Medulla oblongata (tissue), 1 donor: ENCODE data around the gene KLK4.
A peak's percentile ranks its signal among the peaks of the same experiment; 100 is the strongest.

Experiments used
- DNase-seq: peaks from one replicate; pipeline ENCODE4 v3.0.0-alpha.2; 2015; ENCODE audit errors: extremely low spot score

The KLK4 gene, protein sequence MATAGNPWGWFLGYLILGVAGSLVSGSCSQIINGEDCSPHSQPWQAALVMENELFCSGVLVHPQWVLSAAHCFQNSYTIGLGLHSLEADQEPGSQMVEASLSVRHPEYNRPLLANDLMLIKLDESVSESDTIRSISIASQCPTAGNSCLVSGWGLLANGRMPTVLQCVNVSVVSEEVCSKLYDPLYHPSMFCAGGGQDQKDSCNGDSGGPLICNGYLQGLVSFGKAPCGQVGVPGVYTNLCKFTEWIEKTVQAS

DNA sequence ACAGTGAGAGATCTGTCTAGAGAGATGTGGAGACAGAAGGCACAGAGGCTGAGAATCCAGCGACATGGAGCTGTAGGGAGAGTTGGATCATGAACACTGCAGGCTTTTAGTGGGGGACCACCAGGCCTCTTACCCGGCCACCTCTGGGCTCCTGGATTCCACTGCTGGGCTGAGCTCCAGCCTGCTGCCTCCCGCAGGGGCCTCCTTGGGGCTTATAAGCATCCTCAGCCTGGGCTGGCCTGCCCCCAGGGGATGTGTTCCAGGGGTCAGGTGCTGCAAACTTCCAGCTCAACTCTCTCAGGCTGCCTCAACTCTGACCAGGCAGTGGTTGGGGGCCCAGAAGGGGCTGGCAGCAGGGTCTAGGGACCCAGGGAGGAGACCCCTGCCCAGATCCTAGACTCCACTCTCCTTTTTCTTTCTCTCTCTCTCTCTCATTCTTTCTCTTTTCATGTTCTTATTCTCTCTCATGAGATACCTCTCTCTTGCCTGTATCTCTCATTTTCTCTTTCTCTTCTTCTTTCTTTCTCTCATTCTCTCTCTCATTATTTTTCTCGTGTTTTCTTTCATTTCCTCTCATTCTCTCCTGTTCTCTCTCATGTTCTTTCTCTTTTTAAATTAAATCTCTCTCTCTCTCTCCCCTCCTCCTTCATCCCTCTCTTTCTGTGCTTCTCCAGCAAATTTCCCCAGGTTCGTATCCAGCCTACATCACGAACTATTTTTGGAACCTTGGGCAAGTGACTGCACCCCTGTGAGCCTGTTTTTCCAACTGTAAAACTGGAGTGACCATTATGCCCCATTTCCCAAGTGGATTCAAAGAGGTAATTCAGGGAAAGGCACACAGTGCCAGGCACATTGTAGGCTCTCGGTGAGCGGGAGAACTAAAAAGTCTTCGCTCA lies at the start of gene KLK4:
Gene KLK4 (minus strand): TSS at position 190 of the 896 bp plus-strand sequence. CDS start 657 bp downstream, outside the sequence.
- DNase-seq: no peak

DNA sequence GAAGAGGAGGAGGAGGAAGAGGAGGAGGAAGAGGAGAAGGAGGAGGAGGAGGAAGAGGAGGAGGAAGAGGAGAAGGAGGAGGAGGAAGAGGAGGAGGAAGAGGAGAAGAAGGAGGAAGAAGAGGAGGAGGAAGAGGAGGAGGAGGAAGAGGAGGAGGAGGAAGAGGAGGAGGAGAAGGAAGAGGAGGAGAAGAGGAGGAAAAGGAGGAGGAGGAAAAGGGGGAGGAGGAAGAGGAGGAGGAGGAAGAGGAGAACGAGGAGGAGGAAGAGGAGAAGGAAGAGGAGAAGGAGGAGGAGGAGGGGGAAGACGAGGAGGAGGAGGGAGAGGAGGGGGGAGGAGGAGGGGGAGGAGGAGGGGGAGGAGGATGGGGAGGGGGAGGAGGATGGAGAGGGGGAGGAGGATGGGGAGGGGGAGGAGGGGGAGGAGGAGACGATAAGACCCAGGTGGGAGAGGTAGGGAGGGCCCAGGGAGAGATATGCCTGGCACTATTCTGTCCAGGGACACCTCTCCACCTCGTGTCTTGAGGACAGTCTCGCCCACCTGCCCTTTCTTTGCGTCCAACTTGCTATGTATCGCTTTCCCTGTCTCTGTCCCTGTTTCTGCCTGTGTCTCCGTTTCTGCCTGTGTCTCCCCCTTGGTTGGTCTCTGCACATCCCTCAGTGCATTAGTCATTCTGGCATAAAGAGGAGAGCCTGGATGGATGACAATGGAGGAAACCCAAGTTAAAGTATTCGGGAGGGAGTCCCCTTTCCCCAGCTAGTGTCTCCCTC lies 48.7 kb upstream of the KLK4 start:
- DNase-seq: no peak

DNA sequence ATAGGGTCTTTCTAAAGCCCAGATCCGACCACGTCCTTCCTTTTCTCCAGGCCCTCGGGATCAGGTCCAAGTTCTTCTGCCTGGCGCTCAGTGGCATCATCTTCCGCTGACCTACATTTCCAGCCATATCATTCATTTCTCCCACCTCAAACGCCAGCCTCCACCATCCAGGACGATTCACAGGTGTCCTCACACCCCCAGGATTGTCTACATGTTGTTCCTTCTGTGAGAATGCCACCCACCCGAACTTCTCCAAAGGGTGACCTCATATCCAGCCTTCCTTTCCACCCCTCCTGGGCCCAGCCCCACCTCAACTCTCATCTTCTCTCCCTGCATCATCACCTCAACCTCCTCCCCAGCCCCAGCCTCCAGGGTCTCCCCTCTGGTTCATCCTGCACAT lies 46.4 kb upstream of the KLK4 start:
- DNase-seq: no peak

DNA sequence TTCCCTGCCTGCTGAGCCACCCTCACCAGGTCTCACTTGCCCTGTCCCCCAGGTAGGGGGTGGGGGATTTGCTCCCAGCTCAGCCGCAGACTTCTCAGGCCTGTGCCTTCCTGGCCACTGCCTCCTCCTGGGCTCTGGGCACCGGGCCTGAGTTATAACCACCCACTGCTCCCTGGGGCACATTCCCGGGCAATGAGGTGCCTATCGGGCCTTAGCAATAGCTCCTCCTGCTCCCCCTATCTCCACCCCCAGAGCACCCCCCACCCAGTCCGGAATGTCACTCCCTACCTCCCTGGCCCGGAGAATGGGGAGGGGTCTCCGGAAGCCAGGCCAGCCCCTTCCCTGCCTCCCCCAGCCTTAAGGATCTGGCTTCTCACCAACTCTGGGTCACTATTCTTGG lies 41.7 kb upstream of the KLK4 start, which contains the start of gene KLK5:
Gene KLK5 (minus strand): TSS at position 129 of the 400 bp plus-strand sequence. CDS start 381 bp downstream, outside the sequence.
- no peak for DNase-seq

DNA sequence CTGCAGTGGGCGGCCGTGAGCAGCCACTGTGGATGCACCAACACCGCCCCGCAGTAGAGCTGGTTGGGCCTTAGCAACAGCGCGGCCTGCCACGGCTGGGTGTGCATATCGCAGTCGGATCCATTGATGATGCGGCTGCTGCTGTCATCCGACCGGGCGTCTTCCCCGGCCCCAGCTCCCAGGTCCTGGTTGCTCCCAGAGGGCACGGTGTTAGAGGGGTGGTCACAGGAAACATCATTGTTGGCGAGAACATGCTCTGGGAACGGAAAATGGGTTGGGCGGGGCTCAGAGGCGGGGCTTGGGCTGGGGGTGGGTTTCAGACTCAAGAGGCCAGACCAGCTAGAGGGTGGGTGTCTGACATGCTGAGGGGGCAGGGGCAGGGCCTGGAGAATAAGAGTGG lies 38.7 kb upstream of the KLK4 start:
- DNase-seq: no peak

DNA sequence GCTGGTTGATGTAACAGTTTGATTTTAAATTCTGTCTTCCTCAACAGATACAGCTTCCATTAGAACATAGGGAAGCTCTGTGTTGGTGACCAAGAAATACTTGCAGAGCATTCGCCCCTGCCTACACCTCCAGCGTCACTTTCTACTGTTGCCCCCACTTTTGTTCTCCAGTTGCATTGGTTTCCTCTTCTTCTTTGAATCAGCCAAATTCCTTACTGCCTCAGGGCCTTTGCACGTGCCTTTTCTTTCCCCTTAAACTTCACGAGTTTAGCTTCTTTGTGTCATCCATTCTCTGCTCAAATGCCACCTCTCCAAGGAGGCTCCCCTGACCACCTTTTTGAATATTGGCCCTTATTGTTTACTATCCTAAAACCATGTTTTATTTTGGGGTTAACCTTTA lies 35.9 kb upstream of the KLK4 start:
- no peak for DNase-seq

DNA sequence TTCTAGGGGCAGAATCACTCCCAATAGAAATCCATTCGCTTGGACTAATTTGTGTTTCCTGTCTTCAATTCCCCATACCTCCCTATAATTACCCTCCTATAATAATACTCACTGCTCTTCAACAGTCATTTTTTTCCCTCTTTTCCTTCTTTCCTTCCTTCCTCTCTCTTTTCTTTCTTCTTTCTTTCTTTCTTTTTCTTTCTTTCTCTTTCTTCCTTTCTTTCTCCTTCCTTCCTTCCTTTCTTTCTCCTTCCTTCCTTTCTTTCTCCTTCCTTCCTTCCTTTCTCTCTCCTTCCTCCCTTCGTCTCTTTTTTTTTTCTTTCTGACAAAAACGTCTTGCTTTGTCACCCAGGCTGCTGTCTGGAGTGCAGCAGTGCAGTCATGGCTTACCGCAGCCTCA lies 33.6 kb upstream of the KLK4 start:
- DNase-seq: no peak

DNA sequence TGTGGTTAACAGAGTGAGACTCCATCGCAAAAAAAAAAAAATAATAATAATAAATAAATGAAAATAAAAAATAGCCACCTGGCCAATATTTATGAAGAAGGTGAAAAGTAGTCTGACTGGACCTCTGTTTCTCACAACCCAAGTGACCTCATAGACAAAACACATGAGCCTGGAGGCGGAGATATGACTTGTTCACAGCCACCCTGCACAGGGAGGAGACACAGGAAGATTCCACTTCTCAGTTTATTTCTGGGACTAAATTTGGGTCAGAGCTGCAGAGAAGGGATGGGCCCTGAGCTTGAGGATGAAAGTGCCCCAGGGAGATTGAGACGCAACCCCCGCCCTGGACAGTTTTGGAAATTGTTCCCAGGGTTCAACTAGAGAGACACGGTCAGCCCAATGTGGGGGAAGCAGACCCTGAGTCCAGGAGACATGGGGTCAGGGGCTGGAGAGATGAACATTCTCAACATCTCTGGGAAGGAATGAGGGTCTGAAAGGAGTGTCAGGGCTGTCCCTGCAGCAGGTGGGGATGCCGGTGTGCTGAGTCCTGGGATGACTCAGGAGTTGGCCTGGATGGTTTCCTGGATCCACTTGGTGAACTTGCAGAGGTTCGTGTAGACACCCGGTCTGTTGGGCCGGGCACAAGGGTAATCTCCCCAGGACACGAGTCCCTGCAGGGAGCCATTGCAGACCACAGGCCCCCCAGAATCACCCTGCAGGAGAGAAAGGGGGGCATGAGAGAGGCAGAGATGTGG lies 32.1 kb upstream of the KLK4 start:
- DNase-seq: no peak

DNA sequence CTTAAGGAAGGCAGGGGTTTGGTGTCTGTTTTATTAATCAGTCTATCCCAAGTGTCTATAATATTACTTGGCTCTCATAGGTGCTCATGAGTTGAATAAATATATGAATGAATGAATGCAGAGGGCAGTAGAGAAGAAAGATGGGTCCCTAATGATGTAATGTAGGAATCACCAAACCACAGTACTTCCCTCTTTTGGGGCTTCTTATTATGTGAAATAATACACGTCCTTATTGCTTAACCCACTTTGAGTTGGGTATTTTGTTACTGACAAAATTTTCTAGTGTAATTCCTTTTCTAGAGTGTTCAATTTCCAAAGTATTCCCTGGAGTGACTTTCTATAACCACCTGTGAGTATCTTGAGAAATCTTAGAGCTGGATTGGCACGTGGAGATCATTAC lies 28.4 kb upstream of the KLK4 start:
- DNase-seq: no peak

DNA sequence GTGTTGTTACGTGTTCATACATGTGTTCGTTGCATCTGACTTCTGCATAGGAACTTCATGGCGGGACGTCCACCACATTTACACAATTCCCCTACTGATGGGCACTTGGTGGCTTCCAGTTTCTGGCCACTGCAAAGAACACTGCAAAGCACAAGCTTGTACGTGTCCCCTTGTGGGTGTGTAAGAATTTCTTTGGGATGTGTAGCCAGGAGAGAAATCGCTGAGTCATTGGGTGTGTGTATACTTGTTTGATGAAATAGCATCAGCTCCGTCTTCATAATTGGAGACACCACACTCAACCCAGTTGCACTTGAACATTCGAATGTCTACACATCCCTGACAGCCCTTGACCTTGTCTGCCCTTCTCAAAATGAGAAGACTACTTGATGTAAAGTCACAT lies 22.4 kb upstream of the KLK4 start:
- no peak for DNase-seq

DNA sequence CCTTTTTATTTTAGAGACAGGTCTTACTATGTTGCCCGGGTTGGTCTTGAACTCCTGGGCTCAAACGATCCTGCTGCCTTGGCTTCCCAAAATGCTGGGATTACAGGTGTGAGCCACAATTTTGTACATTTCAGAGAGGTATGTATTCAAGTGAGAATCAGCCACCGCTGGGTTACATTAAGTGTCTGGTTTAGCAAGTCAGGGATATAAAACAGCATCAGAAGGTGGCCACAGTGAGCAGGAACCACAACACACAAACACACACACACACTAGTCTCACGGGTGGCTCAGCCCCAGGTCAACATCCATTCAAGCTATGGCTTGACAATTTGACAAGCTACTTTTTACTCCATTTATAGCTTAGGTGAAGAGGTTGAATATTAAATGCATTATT lies 21.5 kb upstream of the KLK4 start:
- no peak for DNase-seq

DNA sequence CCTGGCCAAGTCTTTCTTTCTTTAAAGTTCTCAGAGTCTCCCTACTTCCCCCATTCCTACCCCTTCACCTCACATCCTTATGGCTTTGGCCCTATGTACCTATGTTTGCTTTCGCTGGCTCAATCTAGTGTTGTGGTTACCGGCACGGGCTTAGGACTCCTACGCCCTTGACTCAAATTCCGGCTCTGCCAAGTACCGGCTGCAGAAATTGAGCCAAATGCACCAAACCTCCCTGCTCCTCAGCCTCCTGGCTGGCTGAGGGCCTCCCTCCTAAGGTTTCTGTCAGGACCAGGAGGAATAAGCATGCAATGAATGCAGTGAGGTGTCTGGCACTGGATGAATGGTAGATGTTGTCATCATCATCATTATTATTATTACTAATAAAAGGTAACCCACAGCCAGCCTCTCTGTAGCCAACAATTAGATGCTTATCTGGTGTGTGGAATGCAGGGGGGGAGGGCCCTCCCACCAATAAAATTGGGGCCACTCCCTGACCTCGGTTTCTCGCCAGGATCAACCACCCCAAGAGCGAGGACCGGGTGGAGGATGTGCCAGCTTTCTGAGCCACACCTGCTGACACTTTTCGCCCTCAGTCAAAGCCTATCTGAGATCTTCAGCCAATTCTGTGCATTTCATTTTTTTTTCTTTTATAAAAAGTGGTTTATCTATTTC lies 21.0 kb upstream of the KLK4 start:
- DNase-seq: no peak

DNA sequence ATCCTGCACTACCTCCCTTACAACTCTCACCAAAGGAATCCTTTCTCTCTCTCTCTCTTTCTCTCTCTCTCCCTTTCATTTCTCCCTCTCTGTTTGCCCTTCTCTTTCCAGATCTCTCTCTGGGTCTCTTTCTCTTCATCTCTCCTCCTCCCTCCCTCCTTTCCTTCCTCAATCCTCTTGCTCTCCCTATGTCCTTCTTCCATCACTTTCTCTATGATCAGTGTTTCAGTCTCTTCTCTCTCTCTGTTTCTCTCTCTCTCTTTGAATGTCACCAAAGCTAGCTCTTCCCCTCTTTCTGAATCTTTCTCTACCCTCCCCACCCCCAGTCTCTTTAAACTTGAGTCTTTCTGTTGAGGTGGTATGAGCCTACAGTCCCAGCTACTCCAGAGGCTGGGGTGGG lies 19.8 kb upstream of the KLK4 start:
- no peak for DNase-seq

DNA sequence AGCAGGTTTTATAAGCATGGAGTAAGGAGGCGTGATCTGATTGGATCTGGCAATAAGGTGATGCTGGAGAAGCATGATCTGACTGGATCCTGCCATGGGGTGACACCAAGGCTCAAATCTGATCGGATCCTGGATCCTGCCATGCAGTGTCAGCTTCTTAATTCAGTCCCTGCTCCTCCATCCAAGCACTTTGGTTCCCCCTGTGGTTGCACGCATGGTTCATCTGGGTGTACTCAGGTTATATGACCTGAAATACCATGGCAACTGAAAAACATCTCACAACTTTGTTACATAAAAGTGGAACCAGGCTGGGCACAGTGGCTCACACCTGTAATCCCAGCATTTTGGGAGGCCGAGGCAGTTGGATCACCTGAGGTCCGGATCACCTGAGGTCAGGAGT lies 17.6 kb upstream of the KLK4 start:
- DNase-seq: no peak

DNA sequence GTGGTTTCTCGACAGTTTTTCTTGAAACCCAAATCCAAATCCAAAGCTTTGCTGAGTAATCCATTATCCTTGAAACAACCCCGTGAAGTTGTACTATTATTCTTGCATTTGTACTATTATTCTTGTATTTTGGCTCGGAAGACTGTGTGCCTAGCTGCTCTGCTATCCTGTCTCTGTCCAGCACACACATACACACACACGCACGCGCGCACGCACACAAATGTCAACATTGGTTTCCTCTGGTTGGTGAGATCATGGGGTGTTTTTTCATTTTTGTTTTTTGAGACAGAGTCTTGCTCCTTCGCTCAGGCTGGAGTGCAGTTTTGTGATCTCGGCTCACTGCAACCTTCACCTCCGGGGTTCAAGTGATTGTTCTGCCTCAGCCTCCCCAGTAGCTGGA lies 14.9 kb upstream of the KLK4 start:
- DNase-seq: no peak

DNA sequence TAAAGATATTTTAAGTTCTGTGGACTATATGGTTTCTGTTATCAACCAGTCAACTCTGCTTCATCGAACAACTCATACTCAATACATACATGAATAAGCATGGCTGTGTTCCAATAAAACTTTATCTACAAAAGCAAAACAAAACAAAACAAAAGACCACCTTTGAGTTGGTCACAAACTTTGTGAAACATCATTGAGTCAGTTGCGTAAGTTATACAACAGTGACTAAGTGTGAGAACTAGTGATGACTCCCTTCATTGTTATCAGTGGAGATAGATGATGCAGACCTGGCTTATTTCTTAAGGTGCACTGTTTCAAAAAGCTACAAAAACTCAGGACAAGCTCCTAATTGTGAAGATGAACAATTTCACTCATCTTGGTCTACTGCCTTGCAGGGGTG lies 14.5 kb upstream of the KLK4 start:
- no peak for DNase-seq

DNA sequence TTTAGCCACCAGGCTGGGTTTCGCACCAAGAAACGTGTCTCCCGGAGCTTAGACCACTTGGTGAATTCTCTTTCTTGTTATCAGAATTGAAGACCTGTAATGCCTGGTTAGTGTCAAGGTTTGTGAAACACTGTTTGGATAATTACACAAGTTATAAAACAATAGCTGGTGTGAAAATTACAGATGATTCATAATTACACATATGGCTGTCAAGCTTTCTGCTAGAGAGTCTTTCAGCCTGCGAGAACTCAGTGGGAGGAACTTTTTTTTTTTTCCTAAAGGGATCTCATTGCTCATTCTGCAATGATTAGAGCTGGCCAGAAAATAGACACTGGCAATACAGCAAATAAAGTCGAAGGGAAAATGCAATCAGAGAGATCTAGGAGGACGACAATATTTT lies 13.4 kb upstream of the KLK4 start:
- DNase-seq: no peak

DNA sequence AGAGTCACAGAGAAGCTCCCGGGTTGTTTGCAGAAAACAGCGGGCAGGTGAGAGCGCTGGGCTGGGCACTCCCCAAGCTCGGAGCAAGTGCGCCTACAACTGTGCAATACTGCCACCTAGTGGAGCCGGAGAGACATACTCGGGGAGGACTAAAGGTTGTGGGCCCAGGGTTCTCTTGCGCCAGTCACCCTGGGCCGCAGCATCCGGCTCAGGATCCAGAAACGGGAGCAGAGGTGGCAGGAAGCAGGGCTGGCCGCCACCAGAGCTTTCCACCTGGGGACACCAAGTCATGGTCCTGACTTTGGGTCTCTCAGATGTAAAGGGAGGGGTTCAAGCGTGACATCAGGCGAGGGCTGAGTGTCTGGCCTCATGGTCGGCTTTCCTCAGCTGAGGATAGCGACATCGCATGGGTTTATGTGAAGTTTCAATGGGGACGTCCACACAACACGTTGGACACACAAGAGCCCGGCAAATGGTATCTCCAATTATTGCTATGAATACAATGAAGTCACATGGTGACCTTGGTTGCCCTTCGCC lies 11.2 kb upstream of the KLK4 start:
- DNase-seq: peak; percentile 89

DNA sequence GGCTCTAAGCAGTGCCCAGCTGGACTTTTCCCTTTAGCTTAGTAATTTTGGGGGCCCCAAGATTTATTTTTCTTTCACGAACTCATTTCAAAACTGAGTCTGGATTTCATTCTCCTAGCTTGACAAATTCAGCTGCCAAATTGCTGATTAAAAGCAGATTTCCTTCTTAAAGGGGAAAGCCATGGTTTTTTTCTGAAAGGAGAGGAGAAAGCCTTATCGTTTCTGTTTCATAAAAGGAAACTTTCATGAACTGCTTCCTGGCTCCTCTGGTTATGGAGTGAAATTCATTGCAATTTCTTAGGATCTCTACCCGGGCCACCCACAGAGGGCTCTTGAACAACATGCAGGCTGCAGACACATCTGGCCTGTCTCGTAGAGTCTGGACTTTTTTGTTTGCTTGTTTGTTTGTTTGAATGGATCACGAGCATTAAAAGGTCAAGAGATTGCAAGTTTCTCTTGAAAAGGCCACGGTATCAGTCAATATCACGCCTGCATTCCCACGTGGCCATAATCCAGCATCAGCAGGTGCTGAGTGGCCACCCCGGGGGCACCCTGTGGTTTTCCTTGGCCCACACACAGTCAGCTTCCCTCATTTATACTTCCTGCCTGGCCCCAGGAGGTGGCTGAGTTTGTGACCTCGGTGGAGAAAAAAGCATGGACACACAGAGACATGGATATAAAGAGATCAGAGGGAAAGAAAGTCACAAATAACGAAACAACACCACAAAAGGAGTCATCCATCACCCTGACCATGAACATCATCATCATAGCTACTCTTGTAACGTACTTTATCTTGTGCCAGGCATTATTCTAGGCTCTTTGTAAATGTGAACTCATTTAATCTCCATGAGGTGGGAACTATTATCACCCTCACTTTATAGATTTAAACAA lies 10.5 kb upstream of the KLK4 start:
- no peak for DNase-seq

DNA sequence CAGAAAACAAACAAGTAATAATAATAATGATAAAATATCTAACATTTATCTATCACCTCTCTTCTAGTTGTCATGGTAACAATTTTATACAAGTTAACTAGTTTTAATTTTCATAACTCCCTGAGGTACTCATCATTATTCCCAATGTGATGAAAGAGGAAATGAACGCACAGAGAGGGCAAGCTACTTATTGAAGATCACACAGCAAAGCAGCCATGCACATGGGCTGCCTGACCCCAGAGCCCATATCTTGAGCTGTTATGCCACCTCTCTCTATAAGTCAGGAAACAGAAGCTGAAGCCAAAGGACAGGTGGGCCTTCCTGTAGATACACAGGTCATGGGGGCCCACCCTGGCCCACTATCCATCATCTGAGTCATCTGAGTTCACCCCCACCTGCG lies 4.9 kb upstream of the KLK4 start:
- no peak for DNase-seq
